ENCODE measurements around the gene GRID1. TPM values are rescaled to one million over a fixed set of nuclear protein-coding genes. Genes with fewer than 3 reads are reported as not detected.
A peak's percentile ranks its signal among the peaks of the same experiment; 100 is the strongest.

Gene GRID1
- total and polyA plus RNA-seq, 11 donors, result 0.69 to 3.4 (median 1.6) TPM

DNA sequence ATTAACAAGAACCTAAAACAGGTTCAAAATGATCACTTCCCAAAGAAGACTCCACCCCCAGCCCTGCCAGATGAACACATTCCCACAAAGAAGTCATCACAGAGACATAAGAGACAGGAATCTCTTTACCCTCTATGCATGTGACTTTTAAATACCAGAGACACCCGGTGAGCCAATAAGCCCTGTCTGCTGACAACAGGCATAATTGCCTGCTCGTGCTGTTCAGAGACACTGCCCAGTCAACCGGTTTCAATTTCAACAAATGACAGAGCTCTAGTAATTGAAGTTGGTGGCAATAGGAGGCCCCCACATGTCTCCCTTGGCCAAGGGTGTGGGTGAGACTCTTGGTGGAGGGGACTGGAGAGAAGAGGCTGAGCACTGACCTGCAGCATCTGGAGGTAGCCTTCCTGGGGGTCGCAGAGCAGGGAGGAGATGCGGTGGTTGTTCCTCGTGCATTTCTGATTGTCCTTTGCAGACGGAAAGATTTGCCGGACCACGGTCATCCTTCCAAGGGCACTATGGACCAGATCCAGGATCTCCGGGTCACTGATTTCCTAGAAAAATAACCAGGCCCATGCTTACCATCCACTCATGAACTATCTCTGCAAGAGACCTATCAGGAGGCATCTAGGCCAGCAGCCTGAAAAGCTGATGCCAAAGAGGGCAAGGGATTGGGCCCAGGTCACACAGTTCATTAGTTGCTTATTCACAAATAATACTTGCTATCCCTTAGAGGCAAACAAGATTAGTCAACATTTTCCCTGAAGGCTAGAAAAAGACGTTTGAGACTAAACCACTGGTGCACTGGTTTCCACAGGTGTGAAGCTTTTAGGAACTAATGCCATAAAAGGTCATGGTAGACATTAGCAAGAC lies 497.7 kb downstream of the GRID1 start:
- H3K4me3 ChIP-seq, result no peak overlapping the region
- TF ChIP-seq POLR2A (IDR thresholded peaks at IDR 0.05), result no peak
- H3K4me1 ChIP-seq, result no peaks in the 10 kb centered on the region
- intact Hi-C loops (cut with DNase I), result no loop called here
- WGBS, 4 donors, result 79 to 83% (median 80%) methylated on average over 11 of the region's 11 CpGs
- H3K36me3 ChIP-seq, result no peaks in the 10 kb centered on the region
- H3K27me3 ChIP-seq, result no peaks in the 10 kb centered on the region
- ATAC-seq (no peak), DNase-seq (no peak)
- no peak overlapping the region for H3K27ac ChIP-seq
- H3K9me3 ChIP-seq, result no peaks in the 10 kb centered on the region

DNA sequence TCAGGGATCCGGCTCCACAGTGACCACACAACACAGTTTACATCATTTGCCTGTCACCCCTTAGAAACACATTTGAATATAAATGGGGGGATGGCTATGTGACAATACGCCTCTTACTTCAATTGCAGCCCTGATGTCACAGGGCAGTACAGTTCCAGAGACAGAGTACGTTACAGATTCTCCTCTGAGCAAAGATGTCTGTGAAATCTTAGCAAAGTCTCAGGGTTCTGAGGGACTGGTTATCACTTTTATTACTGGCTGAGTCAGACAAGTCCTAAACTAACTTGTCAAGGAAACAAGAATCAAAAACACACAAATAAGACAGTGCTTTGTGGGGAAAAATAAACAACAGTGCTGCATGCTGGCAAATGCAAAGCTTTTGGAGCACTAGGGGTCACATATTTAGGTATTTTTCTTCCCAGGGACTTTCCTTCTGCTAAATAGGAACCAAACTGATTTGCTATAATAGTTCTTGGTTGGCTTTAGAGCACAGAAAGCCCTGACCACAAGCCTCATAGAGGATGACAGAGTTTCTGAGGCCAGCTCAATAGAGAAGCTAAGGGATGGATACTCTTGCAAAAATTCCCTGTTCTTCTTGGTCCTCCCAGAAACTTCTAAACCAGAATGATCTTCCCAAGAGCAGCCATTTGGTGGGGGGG lies 501.6 kb downstream of the GRID1 start:
- Histone ChIP-seq H3K27ac (no peak overlapping the region), H3K36me3 (no peaks in the 10 kb centered on the region), H3K4me3 (no peak overlapping the region), H3K9me3 (no peaks in the 10 kb centered on the region), H3K27me3 (no peaks in the 10 kb centered on the region), H3K4me1 (no peaks in the 10 kb centered on the region)
- 65 to 80% (median 79%) methylated on average over 3 of the region's 3 CpGs for WGBS, 4 donors
- no peak for ATAC-seq
- DNase-seq, result no peak
- TF ChIP-seq POLR2A (IDR thresholded peaks at IDR 0.05), result no peak
- TF ChIP-seq, protein P1, sequence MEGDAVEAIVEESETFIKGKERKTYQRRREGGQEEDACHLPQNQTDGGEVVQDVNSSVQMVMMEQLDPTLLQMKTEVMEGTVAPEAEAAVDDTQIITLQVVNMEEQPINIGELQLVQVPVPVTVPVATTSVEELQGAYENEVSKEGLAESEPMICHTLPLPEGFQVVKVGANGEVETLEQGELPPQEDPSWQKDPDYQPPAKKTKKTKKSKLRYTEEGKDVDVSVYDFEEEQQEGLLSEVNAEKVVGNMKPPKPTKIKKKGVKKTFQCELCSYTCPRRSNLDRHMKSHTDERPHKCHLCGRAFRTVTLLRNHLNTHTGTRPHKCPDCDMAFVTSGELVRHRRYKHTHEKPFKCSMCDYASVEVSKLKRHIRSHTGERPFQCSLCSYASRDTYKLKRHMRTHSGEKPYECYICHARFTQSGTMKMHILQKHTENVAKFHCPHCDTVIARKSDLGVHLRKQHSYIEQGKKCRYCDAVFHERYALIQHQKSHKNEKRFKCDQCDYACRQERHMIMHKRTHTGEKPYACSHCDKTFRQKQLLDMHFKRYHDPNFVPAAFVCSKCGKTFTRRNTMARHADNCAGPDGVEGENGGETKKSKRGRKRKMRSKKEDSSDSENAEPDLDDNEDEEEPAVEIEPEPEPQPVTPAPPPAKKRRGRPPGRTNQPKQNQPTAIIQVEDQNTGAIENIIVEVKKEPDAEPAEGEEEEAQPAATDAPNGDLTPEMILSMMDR (IDR thresholded peaks at IDR 0.05), result no peak
- intact Hi-C loops (cut with DNase I), result no loop called here

DNA sequence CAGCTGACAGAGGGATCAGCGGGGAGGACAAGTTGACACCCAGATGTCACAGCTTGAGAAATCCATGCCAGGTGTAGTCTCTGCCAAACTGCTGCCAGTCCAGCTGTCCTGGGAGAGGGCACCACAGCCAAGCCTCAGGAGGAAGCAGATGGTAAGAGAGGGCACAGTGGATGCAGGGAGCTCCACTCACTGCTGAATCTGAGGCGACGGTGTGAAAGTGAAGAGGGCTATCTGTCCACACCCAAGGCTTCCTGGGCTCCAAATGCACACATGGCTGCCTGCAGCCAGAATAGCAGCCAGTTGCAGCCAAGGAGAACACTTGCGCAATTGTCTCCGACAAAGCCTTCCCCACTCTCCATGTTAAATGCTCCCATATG lies 502.4 kb downstream of the GRID1 start:
- TF ChIP-seq POLR2A (IDR thresholded peaks at IDR 0.05), result no peak
- TF ChIP-seq, protein P1 (IDR thresholded peaks at IDR 0.05), result no peak
- no peaks in the 10 kb centered on the region for H3K9me3 ChIP-seq
- DNase-seq (peak in 1 of 5 donors; percentile 40), ATAC-seq (peak in 3 of 4 donors; percentile 41 to 48 (median 47))
- no peaks in the 10 kb centered on the region for H3K36me3 ChIP-seq
- no peaks in the 10 kb centered on the region for H3K27me3 ChIP-seq
- H3K27ac ChIP-seq, result no peak overlapping the region
- H3K4me1 ChIP-seq, result no peaks in the 10 kb centered on the region
- intact Hi-C loops (cut with DNase I), result no loop called here
- H3K4me3 ChIP-seq, result no peak overlapping the region
- 60 to 71% (median 65%) methylated on average over 5 of the region's 5 CpGs for WGBS, 4 donors

DNA sequence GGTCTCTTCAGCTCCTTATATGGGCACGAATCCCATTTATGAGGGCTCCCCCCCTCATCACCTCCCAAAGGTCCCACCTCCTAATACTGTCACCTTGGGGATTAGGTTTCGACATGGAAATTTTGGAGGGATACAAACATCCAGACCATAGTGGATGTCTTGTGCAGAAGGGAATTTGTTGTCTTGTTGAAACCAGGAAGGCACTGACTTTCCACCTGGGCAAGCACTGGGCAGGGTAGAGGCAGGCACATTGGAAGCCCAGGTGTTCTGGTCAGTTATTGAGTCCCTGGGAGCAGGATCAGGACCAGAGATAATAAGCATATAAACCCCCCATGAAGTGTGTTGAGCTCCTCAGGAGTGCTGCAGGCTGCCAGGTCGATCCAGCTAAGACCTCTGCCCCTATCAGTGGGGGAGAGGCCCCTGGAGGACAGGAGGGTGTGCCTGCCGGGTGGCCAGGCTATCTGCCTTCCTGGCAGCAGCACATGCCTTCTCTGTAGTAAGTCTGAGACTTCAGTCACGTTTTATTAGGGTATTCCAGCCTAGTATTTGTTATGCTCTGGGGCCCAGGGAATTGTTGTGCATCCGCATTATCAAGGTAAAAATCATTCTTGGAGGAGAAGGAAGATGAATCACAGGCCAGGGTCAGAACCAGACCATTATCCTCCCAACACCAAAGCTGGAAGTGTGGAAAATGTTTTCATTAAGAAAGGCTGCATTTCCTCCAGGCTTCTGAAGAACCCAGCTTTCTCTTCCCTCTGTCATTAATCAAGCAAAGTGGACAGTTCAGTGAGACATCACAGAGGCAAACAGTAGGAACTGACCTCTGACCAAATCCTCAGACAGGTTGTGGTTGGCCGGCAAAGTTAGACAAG lies 503.1 kb downstream of the GRID1 start:
- intact Hi-C loops (cut with DNase I), result no loop called here
- Histone ChIP-seq H3K4me3 (no peak overlapping the region), H3K27ac (no peak overlapping the region), H3K9me3 (no peaks in the 10 kb centered on the region), H3K4me1 (no peaks in the 10 kb centered on the region), H3K36me3 (no peaks in the 10 kb centered on the region), H3K27me3 (no peaks in the 10 kb centered on the region)
- 44 to 60% (median 54%) methylated on average over 7 of the region's 7 CpGs for WGBS, 4 donors
- TF ChIP-seq POLR2A (IDR thresholded peaks at IDR 0.05), result no peak
- TF ChIP-seq, protein P1 (IDR thresholded peaks at IDR 0.05), result no peak
- no peak for ATAC-seq
- DNase-seq, result no peak
